ENCODE measurements around the gene BACH2.
"Not testable (repeated sequence)": the region's sequence is repeated elsewhere in the genome, so short reads cannot be mapped to it uniquely, and the experiment has no call there.

Gene BACH2

GRCh38 chr6:90296341-90297114 is at the start of gene BACH2:
Gene BACH2 (minus strand): TSS chr6:90296843. CDS start chr6:90008844, 287,999 bp downstream.
- DNase-seq (ENCODE audit: low read depth in 2 of 2), result peak; percentile 94 to 97

GRCh38 chr6:90343576-90343975 is 46.9 kb upstream of the BACH2 start:
- no peak for DNase-seq (ENCODE audit: low read depth in 2 of 2)

- DNase-seq (ENCODE audit: low read depth in 2 of 2), result no peak
Measured at GRCh38 chr6:90338409-90338808, 41.8 kb upstream of the BACH2 start.

- no peak for DNase-seq (ENCODE audit: low read depth in 2 of 2)
Measured at GRCh38 chr6:90336388-90336947, 39.8 kb upstream of the BACH2 start.

- no peak for DNase-seq (ENCODE audit: low read depth in 2 of 2)
Measured at GRCh38 chr6:90333928-90334327, 37.3 kb upstream of the BACH2 start.

- DNase-seq (ENCODE audit: low read depth in 2 of 2), result not testable (repeated sequence)
Measured at GRCh38 chr6:90332978-90333543, 36.4 kb upstream of the BACH2 start.

GRCh38 chr6:90329386-90330077 is 32.9 kb upstream of the BACH2 start:
- no peak for DNase-seq (ENCODE audit: low read depth in 2 of 2)

GRCh38 chr6:90328004-90328403 is 31.4 kb upstream of the BACH2 start:
- no peak for DNase-seq (ENCODE audit: low read depth in 2 of 2)

- DNase-seq (ENCODE audit: low read depth in 2 of 2), result no peak
Measured at GRCh38 chr6:90326404-90327057, 29.9 kb upstream of the BACH2 start.

GRCh38 chr6:90323706-90324105 is 27.1 kb upstream of the BACH2 start:
- no peak for DNase-seq (ENCODE audit: low read depth in 2 of 2)

GRCh38 chr6:90322976-90323474 is 26.4 kb upstream of the BACH2 start:
- no peak for DNase-seq (ENCODE audit: low read depth in 2 of 2)

GRCh38 chr6:90319979-90320685 is 23.5 kb upstream of the BACH2 start:
- DNase-seq (ENCODE audit: low read depth in 2 of 2), result no peak

- DNase-seq (ENCODE audit: low read depth in 2 of 2), result no peak
Measured at GRCh38 chr6:90319044-90319443, 22.4 kb upstream of the BACH2 start.

- no peak for DNase-seq (ENCODE audit: low read depth in 2 of 2)
Measured at GRCh38 chr6:90315986-90316385, 19.3 kb upstream of the BACH2 start.

GRCh38 chr6:90315354-90315950 is 18.8 kb upstream of the BACH2 start:
- DNase-seq (ENCODE audit: low read depth in 2 of 2), result no peak

GRCh38 chr6:90314514-90314913 is 17.9 kb upstream of the BACH2 start:
- DNase-seq (ENCODE audit: low read depth in 2 of 2), result no peak

GRCh38 chr6:90311569-90311968 is 14.9 kb upstream of the BACH2 start:
- DNase-seq (ENCODE audit: low read depth in 2 of 2), result no peak

GRCh38 chr6:90305800-90306448 is 9.3 kb upstream of the BACH2 start:
- no peak for DNase-seq (ENCODE audit: low read depth in 2 of 2)

GRCh38 chr6:90304308-90304707 is 7.7 kb upstream of the BACH2 start:
- no peak for DNase-seq (ENCODE audit: low read depth in 2 of 2)

- DNase-seq (ENCODE audit: low read depth in 2 of 2), result no peak
Measured at GRCh38 chr6:90303039-90303438, 6.4 kb upstream of the BACH2 start.
